Epidermal melanocyte (primary cell): ENCODE measurements around the gene PRSS56.

Experiments used
- DNase-seq: peaks from one replicate; pipeline ENCODE4 v3.0.0; 2011; ENCODE audit warnings: low spot score; ENCODE audit not compliant: insufficient read length

Gene PRSS56

GRCh38 chr2:232519581-232520438, at the start of gene PRSS56:
Gene PRSS56 (plus strand): TSS chr2:232520388. CDS start chr2:232520599, 211 bp downstream.
- DNase-seq = no peak

- no peak for DNase-seq
Measured at GRCh38 chr2:232473467-232473890, 46.7 kb upstream of the PRSS56 start.

DNA sequence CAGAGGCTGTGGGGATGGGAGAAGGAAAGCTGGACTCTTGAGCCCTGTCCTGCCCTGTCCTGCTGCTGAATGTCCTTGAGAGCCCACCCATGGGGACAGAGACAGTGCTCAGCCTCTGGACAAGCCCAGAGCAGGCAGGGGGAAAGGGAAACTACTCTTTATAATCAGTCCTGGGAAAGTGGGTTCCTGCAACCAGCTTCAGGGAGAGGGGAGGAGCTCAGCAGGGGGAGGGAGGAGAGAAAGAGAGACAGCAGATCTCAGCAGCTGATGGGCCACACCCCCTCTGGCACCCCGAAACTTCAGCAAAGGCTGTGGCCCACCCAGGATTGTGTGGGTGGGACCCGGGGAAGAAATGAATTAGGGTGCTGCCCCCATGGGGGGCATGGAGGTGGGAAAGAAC, 44.1 kb upstream of the PRSS56 start:
- DNase-seq = no peak

DNA sequence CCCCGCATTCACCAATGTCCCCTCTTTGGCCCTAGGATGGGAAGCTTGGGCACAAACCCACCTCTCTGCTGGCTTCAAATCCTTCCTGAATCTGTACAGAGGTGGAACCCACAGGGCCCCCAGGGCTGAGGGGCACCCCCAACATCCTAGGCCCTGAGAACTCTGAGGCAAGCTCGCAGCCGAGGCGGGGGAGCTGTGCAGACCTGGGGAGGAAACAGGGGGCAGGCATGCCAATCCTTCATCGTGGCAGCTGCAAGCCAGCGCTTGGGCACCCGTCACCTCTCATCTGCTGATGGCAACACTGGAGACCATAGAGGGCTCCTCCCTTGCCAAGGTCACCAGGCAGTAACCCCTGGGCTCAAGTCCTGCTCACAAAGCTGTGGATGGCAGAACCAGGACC, 43.4 kb upstream of the PRSS56 start:
- DNase-seq = no peak

DNA sequence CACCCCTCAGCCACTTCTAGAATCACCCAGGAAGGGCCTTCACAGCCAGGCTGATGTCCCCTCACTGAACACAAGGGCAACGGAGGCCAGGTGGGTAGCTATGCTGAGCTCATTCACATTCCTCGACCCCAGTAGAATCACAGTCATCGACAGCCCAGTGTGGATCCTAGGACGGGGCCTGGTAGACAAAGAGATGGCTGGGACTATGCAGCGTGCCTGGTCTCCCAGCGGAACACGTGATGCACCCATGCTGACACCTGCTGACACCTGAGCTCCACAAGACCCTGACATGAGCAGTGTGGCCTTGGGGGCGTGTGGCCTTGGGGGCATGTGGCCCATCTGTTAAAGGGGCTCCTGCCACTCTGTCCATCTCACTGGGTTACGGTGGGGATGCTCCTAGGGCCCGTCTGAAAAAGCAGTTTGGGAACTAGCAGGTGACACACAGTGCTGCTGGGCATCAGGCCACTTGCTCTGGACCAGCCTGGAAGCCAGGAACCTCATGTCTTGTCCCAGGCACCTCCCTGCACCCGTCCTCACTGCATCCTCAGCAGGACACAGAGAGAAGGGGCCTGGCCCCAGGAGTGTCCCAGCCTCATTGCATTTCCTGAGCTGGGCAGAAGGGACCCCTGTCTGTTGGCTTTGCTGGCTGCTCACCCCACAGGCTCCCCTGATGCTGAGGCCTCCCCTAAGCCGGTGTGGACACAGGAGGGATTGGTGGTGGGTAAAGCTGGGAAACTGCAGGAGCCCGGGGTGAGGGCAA, 42.3 kb upstream of the PRSS56 start:
- no peak for DNase-seq

DNA sequence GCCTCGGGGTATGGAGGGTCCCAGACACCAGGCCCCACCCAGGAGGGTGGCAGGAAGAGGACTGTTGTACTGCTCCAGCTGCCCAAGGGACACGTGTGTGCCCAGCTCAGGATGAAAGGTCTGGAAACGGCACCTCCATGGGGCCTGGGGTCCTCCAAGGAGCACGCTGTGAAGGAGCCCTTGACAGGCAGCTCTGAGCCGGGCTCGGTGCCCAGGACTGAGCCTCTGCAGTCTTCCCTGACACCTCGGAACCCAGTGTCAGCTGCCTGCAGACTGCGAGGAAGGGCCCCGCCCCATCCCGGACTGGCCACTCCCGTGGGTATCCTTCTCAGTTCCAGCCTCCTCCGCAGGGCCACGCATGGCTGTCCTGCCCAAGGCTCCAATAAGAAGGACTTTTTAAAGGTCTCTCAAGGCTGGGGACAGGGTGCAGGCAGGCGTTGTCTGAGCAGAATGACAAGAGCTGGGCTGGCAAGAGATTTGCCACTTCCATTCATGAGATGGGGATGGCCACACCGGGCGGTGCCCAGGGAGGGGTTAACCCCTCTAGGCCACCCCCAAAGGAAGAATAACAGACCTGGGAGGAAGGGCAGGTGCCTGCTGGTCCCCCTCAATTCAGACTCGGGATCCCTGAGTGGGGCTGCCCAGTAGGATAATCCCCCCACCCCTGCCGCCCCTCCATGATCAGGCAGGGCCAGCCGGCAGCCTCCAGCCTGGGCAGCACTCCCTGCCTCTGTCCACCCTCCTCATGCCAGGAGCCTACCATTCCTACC, 41.4 kb upstream of the PRSS56 start:
- no peak for DNase-seq

DNA sequence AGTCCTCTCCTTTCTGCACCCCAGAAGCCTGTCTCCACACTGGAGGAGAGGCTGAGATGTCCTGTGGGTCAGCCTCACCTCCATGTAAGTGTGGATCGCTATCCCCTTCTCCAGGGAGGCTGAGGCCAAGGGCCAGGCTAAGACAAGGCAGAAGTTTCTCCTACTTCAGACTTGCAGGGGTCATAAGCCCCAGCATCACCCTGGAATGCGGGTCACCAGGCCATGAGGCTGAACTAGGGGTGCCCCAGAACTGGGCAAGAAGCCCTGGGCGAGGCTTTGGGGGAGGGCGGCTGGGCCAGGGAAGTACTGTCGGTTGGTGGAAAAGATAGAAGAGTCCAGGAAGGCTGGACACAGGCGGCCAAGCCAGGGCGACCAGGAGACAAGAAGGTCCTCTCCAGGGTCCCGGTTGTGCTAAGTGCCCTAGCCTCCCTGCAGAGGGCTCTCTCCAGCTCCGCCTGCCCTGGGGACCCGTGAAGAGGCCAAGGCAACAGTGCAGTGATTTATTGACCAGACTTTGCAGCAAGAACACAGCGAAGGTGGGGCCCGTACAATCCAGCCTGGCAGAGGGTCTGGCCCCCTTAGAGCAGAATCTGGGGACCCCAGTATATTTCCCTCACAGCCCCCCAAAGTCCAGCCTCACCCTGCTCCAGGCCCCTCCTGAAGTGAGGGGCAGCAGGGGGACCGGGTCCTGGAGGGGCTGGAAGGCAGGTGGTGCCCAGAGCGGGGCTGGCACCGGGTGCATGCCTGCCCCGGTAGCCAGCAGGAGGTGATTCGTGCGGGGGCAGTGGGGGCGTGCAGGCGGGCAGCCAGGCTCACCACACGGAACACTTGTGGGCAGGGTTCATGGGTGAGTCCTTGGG, 40.6 kb upstream of the PRSS56 start:
- no peak for DNase-seq

DNA sequence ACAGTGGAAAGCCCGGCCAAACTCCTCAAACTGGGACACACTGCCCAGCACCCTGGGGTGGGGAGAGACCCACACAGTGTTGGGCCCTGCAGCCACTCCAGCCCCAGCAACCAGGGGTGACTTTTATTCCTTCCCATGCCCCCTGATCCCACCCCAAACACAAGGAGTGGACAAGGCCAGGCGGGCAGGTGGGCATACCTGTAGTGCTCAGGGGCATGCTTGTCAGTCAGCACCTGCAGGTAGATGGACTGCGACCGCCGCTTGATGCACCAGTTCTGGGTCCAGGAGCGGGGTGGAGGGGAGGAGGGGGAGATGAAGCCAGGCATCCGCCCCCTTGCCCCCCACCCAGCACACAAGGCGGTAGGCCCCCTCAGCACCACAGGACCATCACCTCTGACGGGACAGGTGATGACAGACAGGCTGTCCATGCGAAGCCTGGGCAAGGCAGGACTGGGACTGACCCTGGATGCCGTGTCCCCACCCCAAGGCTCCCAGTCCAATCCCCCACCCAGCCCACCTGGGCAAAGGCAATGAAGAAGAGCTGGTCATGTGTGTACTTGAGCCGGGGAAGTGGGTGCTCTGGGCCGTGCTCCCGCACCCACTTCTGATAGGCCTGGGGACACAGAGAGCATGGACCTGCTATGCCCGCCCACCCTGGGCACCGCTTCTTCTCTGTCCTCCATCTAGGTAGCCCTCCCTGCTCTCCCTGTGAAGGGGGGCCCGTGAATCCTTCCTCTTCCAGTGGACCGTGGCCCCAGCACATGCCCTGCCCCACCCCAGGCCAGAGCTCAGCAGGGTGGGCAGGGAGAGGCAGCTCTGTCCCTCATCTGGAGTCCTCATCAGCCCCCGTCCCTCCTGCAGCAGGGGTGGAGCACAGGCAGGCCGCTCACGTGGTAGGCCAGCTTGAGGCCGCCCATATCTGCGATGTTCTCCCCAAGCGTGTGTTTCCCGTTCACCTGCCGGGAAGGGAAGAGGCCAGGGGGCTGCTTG, 39.7 kb upstream of the PRSS56 start:
- DNase-seq = no peak

DNA sequence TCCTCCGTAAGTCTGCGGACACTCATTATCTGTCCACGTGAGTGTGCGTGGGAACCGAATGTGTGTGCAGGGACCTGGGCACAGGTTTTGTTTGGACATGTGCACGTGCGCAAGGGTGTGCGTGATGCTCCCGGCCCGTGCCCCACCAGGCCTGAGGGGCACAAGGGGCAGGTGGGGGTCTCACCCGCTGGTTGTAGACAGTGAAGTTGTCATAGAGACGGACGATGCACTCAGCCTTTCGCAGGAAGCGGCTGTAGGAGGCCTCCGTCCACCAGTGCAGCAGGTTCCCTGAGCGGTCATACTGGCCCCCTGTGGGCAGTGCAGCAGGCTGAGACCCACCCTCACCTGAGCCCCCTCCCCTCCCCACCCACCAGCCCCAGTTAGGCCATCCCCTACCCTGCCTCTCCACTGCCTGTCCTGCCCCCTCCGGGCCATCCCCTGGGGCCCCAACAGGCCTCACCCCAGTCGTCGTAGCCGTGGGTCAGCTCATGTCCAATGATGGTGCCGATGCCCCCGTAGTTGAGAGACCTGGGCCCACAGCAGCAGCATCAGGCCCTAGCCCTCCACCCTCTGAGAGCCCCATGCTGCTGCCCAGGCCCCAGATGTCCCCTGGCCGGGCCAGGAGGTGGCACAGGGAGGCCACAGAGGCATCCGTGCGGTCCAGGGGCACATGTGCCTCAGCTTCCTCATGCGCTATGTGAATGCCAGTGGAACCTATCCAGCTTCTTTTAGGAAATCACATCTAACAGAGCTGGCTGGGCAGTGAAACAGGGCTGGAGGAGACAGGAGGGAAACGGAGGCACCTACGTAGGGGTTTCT, 38.7 kb upstream of the PRSS56 start:
- DNase-seq = no peak

GRCh38 chr2:232482301-232483238, 37.6 kb upstream of the PRSS56 start:
- DNase-seq = no peak

DNA sequence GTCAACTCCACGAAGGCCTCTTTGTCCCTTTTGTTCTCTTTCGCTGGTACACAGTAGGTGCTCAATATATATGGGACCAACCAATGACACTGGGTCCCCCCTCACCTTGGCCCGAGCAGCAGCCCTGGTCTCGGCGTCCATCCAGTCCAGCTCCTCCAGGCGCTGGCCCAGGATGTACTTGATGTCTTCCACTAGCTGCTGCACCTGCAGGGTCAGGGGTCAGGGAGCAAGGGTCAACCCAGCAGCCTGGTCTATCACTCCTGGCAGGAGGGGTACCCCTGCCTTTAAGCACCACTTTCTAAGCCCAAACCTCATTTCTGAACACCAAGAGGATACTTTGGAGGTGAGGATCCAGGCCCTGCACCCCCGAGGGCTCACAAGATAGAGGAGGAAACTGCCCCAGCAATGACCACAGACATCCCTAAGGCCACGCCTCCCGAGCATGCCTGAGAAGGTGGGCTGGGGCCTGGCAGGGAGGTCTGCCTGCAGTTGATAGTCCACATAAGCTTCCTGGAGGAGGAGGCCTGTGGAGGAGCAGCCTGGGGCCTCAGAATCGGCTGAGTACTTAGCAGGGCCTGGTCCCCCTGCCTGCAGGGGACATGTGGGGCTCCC, 36.8 kb upstream of the PRSS56 start:
- no peak for DNase-seq

DNA sequence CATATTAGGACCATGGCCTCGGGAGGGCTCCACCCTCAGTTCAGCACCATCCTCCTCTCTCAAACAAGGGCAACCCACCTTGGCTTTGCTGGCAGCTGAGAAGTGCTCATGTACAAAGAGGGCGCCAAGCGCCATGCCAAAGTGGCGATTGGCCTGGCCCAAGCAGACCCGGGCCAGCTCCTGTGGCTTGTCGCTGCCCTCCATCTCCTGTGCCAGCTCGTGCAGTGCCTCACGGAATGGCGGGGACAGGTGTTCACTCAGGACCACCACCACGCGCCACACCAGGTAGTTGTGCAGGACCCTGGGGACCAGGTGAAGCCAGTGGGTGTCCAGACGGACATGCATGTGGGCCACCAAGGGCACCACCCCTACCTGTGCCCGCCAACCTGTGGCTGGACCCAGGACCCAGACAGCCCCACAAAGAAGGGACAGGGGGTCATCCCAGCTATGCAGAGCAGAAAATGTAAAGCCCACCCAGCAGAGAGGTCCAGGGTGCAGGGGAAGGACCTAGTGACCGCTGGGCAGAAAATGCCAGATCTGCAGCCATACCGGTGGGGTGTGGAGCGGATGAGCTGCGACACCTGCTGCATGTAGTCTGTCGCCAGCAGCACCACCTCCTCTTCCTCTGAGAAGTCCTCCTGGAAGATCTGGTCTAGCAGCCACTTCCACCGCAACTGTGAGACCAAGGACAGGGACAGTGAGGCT, 36.1 kb upstream of the PRSS56 start:
- no peak for DNase-seq

DNA sequence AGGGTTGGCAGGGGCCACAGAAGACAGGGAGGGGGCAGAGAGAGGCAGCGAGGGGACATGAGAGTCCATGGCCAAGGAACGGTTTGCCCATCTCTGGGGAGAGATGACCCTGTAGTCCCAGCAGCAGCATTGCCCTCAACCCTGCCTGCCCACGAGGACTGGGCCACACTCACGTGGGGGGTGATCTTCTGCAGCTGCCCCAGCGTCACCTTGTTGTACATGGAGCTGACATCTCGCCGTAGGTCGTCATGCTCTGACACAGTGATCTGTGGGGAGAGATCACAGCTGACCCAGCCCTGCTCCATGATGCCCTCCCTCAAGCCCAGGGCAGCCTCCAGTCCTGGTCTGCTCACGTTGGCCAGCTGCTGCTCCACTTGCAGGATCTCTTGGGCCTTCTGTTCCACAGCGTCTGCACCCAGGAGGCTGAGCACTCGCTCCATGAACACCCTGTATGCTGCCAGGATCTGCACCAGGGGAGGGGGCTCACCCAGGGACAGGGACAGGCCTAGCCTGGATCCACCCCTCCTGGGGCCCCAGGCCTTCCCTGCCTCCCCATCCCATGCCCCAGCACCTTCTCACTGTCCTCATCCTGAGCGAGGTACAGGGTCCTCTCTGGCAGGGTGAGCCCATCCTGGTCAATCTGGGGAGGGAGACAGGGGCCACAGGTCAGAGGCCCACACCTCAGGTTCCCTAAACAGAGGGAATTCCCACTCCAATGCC, 35.4 kb upstream of the PRSS56 start:
- DNase-seq = no peak

- no peak for DNase-seq
Measured at GRCh38 chr2:232485348-232485756, 34.8 kb upstream of the PRSS56 start.

- DNase-seq = no peak
Measured at GRCh38 chr2:232485757-232486557, 34.2 kb upstream of the PRSS56 start.
